Neural cell (in vitro differentiated cells): ENCODE results near the gene FAM181B. TPM values are rescaled to one million over a fixed set of nuclear protein-coding genes. Genes with fewer than 3 reads are reported as not detected.

Experiments used
- H2AFZ ChIP-seq: fragments of 200-600, 300-800 bp; sonication (generic), shearing (Covaris generic); 2 replicates; pipeline ENCODE4 v1.6.0; 2014; ENCODE audit warnings: low read depth, mild to moderate bottlenecking, antibody characterized with exemption, low read length, moderate library complexity
- H3F3A ChIP-seq: fragments of 200-600 bp; shearing (Covaris generic); 2 replicates; pipeline ENCODE4 v1.6.1; 2016; ENCODE audit warnings: mild to moderate bottlenecking, moderate library complexity, mixed read lengths, antibody characterized with exemption, low read length; ENCODE audit not compliant: insufficient read depth, poor library complexity, severe bottlenecking
- H3K27ac ChIP-seq: fragments of 200-600, 300-800 bp; sonication (generic), shearing (Covaris generic); 2 replicates; pipeline ENCODE4 v1.5.1; 2014; ENCODE audit warnings: mild to moderate bottlenecking, low read length, moderate library complexity
- H3K27me3 ChIP-seq: fragments of 300-800, 200-600 bp; sonication (generic), shearing (Covaris generic); 2 replicates; pipeline ENCODE4 v1.6.0; 2014; ENCODE audit warnings: mild to moderate bottlenecking, low read depth, low read length, moderate library complexity; ENCODE audit not compliant: insufficient read depth
- H3K36me3 ChIP-seq: fragments of 300-800, 200-600 bp; sonication (generic), shearing (Covaris generic); 2 replicates; pipeline ENCODE4 v1.5.1; 2014; ENCODE audit warnings: mild to moderate bottlenecking, antibody characterized with exemption, low read length, moderate library complexity; ENCODE audit not compliant: insufficient read depth
- H3K4me2 ChIP-seq: fragments of 300-800, 200-600 bp; sonication (generic), shearing (Covaris generic); 2 replicates; pipeline ENCODE4 v1.6.0; 2014; ENCODE audit warnings: mild to moderate bottlenecking, low read length
- H3K4me3 ChIP-seq: fragments of 300-800, 200-600 bp; sonication (generic), shearing (Covaris generic); 2 replicates; pipeline ENCODE4 v1.5.1; 2014; ENCODE audit warnings: mild to moderate bottlenecking, low read length, moderate library complexity
- H3K79me2 ChIP-seq: fragments of 200-600 bp; shearing (Covaris generic); replicated peaks from 2 replicates; pipeline ENCODE4 v1.6.0; 2014; ENCODE audit warnings: mild to moderate bottlenecking, low read length, moderate library complexity; ENCODE audit not compliant: insufficient read depth
- H3K9ac ChIP-seq: fragments of 300-800, 200-600 bp; sonication (generic), shearing (Covaris generic); 2 replicates; pipeline ENCODE4 v1.6.1; 2016; ENCODE audit warnings: mild to moderate bottlenecking, low read length, mixed read lengths
- H3K9me2 ChIP-seq: fragments of 200-600 bp; shearing (Covaris generic); 2 replicates; pipeline ENCODE4 v1.6.1; 2016; ENCODE audit warnings: mild to moderate bottlenecking, low read length, mixed read lengths; ENCODE audit not compliant: insufficient read depth
- H3K9me3 ChIP-seq: fragments of 200-600, 300-800 bp; sonication (generic), shearing (Covaris generic); 2 replicates; pipeline ENCODE4 v1.6.1; 2016; ENCODE audit warnings: mild to moderate bottlenecking, mixed run types, low read length, moderate library complexity, mixed read lengths
- H4K20me1 ChIP-seq: fragments of 200-600 bp; shearing (Covaris generic); 2 replicates; pipeline ENCODE4 v1.6.1; 2016; ENCODE audit warnings: mild to moderate bottlenecking, mixed run types; ENCODE audit not compliant: insufficient read depth
- EP300 ChIP-seq: fragments of 450-650 bp; conservative IDR thresholded peaks from 2 replicates; pipeline ENCODE4 v1.6.1; 2014; ENCODE audit warnings: antibody characterized with exemption, mild to moderate bottlenecking, moderate library complexity; ENCODE audit not compliant: poor library complexity, severe bottlenecking
- MXI1 ChIP-seq: fragments of 450-650 bp; conservative IDR thresholded peaks from 2 replicates; pipeline ENCODE4 v1.6.1; 2014; ENCODE audit warnings: antibody characterized with exemption, mild to moderate bottlenecking; ENCODE audit not compliant: poor library complexity, severe bottlenecking
- POLR2AphosphoS5 ChIP-seq: IDR thresholded peaks from 2 replicates; pipeline ENCODE4 v1.6.1; 2012
- RAD21 ChIP-seq: fragments of 450-650 bp; conservative IDR thresholded peaks from 2 replicates; pipeline ENCODE4 v1.6.1; 2014; ENCODE audit warnings: antibody characterized with exemption, mild to moderate bottlenecking, moderate library complexity
- SMC3 ChIP-seq: fragments of 450-650 bp; conservative IDR thresholded peaks from 2 replicates; pipeline ENCODE4 v1.6.1; 2014; ENCODE audit warnings: antibody characterized with exemption, mild to moderate bottlenecking, moderate library complexity; ENCODE audit not compliant: poor library complexity
- TAF1 ChIP-seq: IDR thresholded peaks from 2 replicates; pipeline ENCODE4 v1.6.1; 2012; ENCODE audit warnings: low read depth
- polyA plus RNA-seq: library from polyadenylated mRNA; depleted of rRNA; stranded (reverse); fragments of >200 nt; gene quantifications from 2 replicates; pipeline ENCODE4 v1.2.3, GENCODE V29; 2014
- TF ChIP-seq, protein P1 (sequence below): IDR thresholded peaks from 2 replicates; pipeline ENCODE4 v1.6.1; 2012; ENCODE audit warnings: borderline replicate concordance
- TF ChIP-seq, protein P2 (sequence below): fragments of 450-650 bp; IDR thresholded peaks from 2 replicates; pipeline ENCODE4 v1.5.1; 2014; ENCODE audit warnings: antibody characterized with exemption, mild to moderate bottlenecking, moderate library complexity; ENCODE audit not compliant: poor library complexity, severe bottlenecking

Gene FAM181B
- polyA plus RNA-seq, 1 donor from 2014 or later: 1.3 TPM

DNA sequence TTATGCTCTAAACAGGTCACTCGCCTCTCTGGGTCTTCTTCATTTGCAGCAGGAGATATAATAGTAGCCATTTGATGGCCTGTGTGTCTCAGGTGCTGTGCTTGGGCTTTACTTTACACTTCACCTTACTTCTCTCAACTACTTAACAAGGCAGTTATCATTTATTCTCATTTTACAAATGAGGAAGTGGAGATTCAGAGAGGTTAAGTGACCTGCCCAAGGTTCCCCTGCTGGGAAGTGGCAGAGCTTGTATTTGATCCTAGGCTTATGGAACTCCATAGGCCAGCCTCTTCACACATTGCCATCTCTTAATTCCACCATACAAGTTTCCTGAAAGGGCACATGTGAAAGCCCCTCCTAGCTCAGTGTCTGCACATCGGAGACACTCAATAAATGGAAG is 30.4 kb downstream of the FAM181B start:
- Histone ChIP-seq H3K9me2 (no peaks in the 10 kb centered on the region), H3F3A (no peaks in the 10 kb centered on the region), H2AFZ (no peak overlapping the region), H3K27me3 (no peaks in the 10 kb centered on the region), H3K4me2 (no peak overlapping the region), H3K4me3 (no peak overlapping the region), H3K79me2 (no peaks in the 10 kb centered on the region), H3K9ac (no peak overlapping the region), H3K36me3 (no peaks in the 10 kb centered on the region), H4K20me1 (no peaks in the 10 kb centered on the region), H3K9me3 (no peaks in the 10 kb centered on the region), H3K27ac (no peak overlapping the region)
- no peak for TF ChIP-seq SMC3
- TF ChIP-seq, protein P1, sequence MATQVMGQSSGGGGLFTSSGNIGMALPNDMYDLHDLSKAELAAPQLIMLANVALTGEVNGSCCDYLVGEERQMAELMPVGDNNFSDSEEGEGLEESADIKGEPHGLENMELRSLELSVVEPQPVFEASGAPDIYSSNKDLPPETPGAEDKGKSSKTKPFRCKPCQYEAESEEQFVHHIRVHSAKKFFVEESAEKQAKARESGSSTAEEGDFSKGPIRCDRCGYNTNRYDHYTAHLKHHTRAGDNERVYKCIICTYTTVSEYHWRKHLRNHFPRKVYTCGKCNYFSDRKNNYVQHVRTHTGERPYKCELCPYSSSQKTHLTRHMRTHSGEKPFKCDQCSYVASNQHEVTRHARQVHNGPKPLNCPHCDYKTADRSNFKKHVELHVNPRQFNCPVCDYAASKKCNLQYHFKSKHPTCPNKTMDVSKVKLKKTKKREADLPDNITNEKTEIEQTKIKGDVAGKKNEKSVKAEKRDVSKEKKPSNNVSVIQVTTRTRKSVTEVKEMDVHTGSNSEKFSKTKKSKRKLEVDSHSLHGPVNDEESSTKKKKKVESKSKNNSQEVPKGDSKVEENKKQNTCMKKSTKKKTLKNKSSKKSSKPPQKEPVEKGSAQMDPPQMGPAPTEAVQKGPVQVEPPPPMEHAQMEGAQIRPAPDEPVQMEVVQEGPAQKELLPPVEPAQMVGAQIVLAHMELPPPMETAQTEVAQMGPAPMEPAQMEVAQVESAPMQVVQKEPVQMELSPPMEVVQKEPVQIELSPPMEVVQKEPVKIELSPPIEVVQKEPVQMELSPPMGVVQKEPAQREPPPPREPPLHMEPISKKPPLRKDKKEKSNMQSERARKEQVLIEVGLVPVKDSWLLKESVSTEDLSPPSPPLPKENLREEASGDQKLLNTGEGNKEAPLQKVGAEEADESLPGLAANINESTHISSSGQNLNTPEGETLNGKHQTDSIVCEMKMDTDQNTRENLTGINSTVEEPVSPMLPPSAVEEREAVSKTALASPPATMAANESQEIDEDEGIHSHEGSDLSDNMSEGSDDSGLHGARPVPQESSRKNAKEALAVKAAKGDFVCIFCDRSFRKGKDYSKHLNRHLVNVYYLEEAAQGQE: no peak
- no peak for TF ChIP-seq TAF1
- TF ChIP-seq POLR2AphosphoS5: no peak

- no peaks in the 10 kb centered on the region for H3K9me2 ChIP-seq
- H4K20me1 ChIP-seq: no peaks in the 10 kb centered on the region
- no peaks in the 10 kb centered on the region for H3K79me2 ChIP-seq
- TF ChIP-seq RAD21: peak; percentile 85
- peak; percentile 73 for TF ChIP-seq SMC3
- TF ChIP-seq, protein P2, sequence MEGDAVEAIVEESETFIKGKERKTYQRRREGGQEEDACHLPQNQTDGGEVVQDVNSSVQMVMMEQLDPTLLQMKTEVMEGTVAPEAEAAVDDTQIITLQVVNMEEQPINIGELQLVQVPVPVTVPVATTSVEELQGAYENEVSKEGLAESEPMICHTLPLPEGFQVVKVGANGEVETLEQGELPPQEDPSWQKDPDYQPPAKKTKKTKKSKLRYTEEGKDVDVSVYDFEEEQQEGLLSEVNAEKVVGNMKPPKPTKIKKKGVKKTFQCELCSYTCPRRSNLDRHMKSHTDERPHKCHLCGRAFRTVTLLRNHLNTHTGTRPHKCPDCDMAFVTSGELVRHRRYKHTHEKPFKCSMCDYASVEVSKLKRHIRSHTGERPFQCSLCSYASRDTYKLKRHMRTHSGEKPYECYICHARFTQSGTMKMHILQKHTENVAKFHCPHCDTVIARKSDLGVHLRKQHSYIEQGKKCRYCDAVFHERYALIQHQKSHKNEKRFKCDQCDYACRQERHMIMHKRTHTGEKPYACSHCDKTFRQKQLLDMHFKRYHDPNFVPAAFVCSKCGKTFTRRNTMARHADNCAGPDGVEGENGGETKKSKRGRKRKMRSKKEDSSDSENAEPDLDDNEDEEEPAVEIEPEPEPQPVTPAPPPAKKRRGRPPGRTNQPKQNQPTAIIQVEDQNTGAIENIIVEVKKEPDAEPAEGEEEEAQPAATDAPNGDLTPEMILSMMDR: peak; percentile 88
- TF ChIP-seq MXI1: no peak
- TF ChIP-seq EP300: no peak
- no peaks in the 10 kb centered on the region for H3K9me3 ChIP-seq
- no peak overlapping the region for H3K9ac ChIP-seq
- no peaks in the 10 kb centered on the region for H3K36me3 ChIP-seq
- no peaks in the 10 kb centered on the region for H3F3A ChIP-seq
- H2AFZ ChIP-seq: no peak overlapping the region
- H3K4me3 ChIP-seq: no peak overlapping the region
- no peaks in the 10 kb centered on the region for H3K27me3 ChIP-seq
- H3K4me2 ChIP-seq: no peak overlapping the region
- H3K27ac ChIP-seq: no peak overlapping the region
Measured at GRCh38 chr11:82701847-82702520, 31.7 kb downstream of the FAM181B start.
